SKM-1 treated with dmso at 0.1 percent for 144 hours (cell line): ENCODE results near the gene PTTG1IP.

Experiments used
- DNase-seq: peaks from one replicate; lab custom pipeline; 2025; ENCODE audit not compliant: unreplicated experiment; lab: John Stamatoyannopoulos, UW

Gene PTTG1IP

GRCh38 chr21:44866780-44867179, 6.7 kb downstream of the PTTG1IP start:
- no peak for DNase-seq

- DNase-seq = peak; percentile 65
These were observed 7.8 kb downstream of the PTTG1IP start for GRCh38 chr21:44865561-44866280.

GRCh38 chr21:44862869-44863685, 10.4 kb downstream of the PTTG1IP start:
- DNase-seq = no peak

GRCh38 chr21:44858791-44859190, 14.7 kb downstream of the PTTG1IP start:
- DNase-seq = no peak

- no peak for DNase-seq
These were observed 15.2 kb downstream of the PTTG1IP start for GRCh38 chr21:44858291-44858690.

- DNase-seq = no peak
These were observed 16.2 kb downstream of the PTTG1IP start for GRCh38 chr21:44857127-44857892.

GRCh38 chr21:44856131-44856530, 17.4 kb downstream of the PTTG1IP start:
- no peak for DNase-seq

- DNase-seq = no peak
These were observed 17.9 kb downstream of the PTTG1IP start for GRCh38 chr21:44855572-44855971.

- DNase-seq = no peak
These were observed 18.6 kb downstream of the PTTG1IP start for GRCh38 chr21:44854664-44855446.

GRCh38 chr21:44854391-44854663, 19.2 kb downstream of the PTTG1IP start:
- DNase-seq = no peak

GRCh38 chr21:44853601-44854390, 19.7 kb downstream of the PTTG1IP start:
- DNase-seq = no peak

- no peak for DNase-seq
These were observed 22.4 kb downstream of the PTTG1IP start for GRCh38 chr21:44850905-44851657.

- no peak for DNase-seq
These were observed 23.2 kb downstream of the PTTG1IP start for GRCh38 chr21:44850208-44850800.

GRCh38 chr21:44849616-44850130, 23.8 kb downstream of the PTTG1IP start:
- DNase-seq = no peak

GRCh38 chr21:44848821-44849521, 24.5 kb downstream of the PTTG1IP start:
- DNase-seq = no peak

GRCh38 chr21:44847261-44848056, 26.0 kb downstream of the PTTG1IP start:
- no peak for DNase-seq

- DNase-seq = peak; percentile 29
These were observed 26.8 kb downstream of the PTTG1IP start for GRCh38 chr21:44846485-44847260.
